LHCN-M2 (cell line): ENCODE data around the gene FAM162A. TPM values are rescaled to one million over a fixed set of nuclear protein-coding genes. Genes with fewer than 3 reads are reported as not detected.
A peak's percentile ranks its signal among the peaks of the same experiment; 100 is the strongest.

ENCODE experiments used
- DNase-seq: peaks from one replicate; pipeline ENCODE4 v3.0.0-alpha.2; 2012; ENCODE audit warnings: low read depth
- polyA plus RNA-seq: library from polyadenylated mRNA; unstranded; fragments of >200 nt; gene quantifications from one replicate; pipeline ENCODE4 v1.2.1, GENCODE V29; 2012; ENCODE audit warnings: missing spikeins
- total RNA-seq: library from RNA; depleted of rRNA; stranded (reverse); fragments of >200 nt; gene quantifications from 2 replicates; pipeline ENCODE4 v1.2.3, GENCODE V29; 2014; rRNA removed

Gene FAM162A
- 27.6 and 32.3 TPM in 2 replicates for total RNA-seq
- polyA plus RNA-seq: 60.4 TPM

GRCh38 chr3:122383771-122384697 lies at the start of gene FAM162A:
FAM162A (plus strand) TSS chr3:122384182; CDS start chr3:122384266, 84 bp downstream.
- DNase-seq: peak; percentile 91

- DNase-seq: no peak
These were observed 41.2 kb upstream of the FAM162A start for GRCh38 chr3:122342803-122343202.

- DNase-seq: peak; percentile 22
These were observed 40.3 kb upstream of the FAM162A start for GRCh38 chr3:122343654-122344053.

GRCh38 chr3:122349171-122349570 lies 34.8 kb upstream of the FAM162A start:
- no peak for DNase-seq

- DNase-seq: peak; percentile 49
These were observed 33.1 kb upstream of the FAM162A start for GRCh38 chr3:122350814-122351418.

- DNase-seq: no peak
These were observed 32.4 kb upstream of the FAM162A start for GRCh38 chr3:122351612-122352011.

- DNase-seq: peak; percentile 39
These were observed 30.8 kb upstream of the FAM162A start for GRCh38 chr3:122353215-122353614.

- peak; percentile 40 for DNase-seq
These were observed 30.0 kb upstream of the FAM162A start for GRCh38 chr3:122353893-122354401.

GRCh38 chr3:122355612-122356011 lies 28.4 kb upstream of the FAM162A start:
- no peak for DNase-seq

- DNase-seq: peak; percentile 17
These were observed 27.6 kb upstream of the FAM162A start for GRCh38 chr3:122356402-122356801.

- no peak for DNase-seq
These were observed 25.9 kb upstream of the FAM162A start for GRCh38 chr3:122357828-122358702.

GRCh38 chr3:122358703-122359032 lies 25.3 kb upstream of the FAM162A start:
- no peak for DNase-seq

- DNase-seq: no peak
These were observed 22.0 kb upstream of the FAM162A start for GRCh38 chr3:122362026-122362425.

GRCh38 chr3:122364490-122364889 lies 19.5 kb upstream of the FAM162A start:
- DNase-seq: no peak

GRCh38 chr3:122365073-122365472 lies 18.9 kb upstream of the FAM162A start:
- no peak for DNase-seq

GRCh38 chr3:122365582-122366378 lies 18.2 kb upstream of the FAM162A start:
- peak; percentile 57 for DNase-seq

GRCh38 chr3:122366379-122366749 lies 17.6 kb upstream of the FAM162A start:
- no peak for DNase-seq

GRCh38 chr3:122374034-122374433 lies 9.9 kb upstream of the FAM162A start:
- no peak for DNase-seq

- DNase-seq: no peak
These were observed 6.0 kb upstream of the FAM162A start for GRCh38 chr3:122377975-122378374.

GRCh38 chr3:122382888-122383666 lies 905 bp upstream of the FAM162A start, which contains the start of gene MIX23:
MIX23 (minus strand) TSS chr3:122383231; CDS start chr3:122383224, 7 bp downstream.
- DNase-seq: peak; percentile 85
